Measurements from ENCODE around the gene FOXJ3.

GRCh38 chr1:42181687-42182086 is 153.3 kb downstream of the FOXJ3 start:
- no peak for TF ChIP-seq CTCF (IDR thresholded peaks at IDR 0.05; ENCODE audit: insufficient read depth, low read length, poor library complexity, severe bottlenecking)
- TF ChIP-seq EZH2phosphoT487 (conservative IDR thresholded peaks at IDR 0.05; ENCODE audit: low read length) = no peak

Measured in SU-DHL-6 (cell line).